HT-29 (cell line): ENCODE data around the gene MST1. TPM values are rescaled to one million over a fixed set of nuclear protein-coding genes. Genes with fewer than 3 reads are reported as not detected.

Experiments used
- DNase-seq: peaks from one replicate; pipeline ENCODE4 v3.0.0-alpha.2; 2015; ENCODE audit warnings: low spot score
- total RNA-seq: library from RNA; depleted of rRNA; stranded (reverse); fragments of >200 nt; shearing (Covaris generic); gene quantifications from 2 replicates; pipeline ENCODE4 v1.2.3, GENCODE V29; 2014

The MST1 gene
- total RNA-seq, 1 experiment from 2014 or later, result 2.2 TPM

DNA sequence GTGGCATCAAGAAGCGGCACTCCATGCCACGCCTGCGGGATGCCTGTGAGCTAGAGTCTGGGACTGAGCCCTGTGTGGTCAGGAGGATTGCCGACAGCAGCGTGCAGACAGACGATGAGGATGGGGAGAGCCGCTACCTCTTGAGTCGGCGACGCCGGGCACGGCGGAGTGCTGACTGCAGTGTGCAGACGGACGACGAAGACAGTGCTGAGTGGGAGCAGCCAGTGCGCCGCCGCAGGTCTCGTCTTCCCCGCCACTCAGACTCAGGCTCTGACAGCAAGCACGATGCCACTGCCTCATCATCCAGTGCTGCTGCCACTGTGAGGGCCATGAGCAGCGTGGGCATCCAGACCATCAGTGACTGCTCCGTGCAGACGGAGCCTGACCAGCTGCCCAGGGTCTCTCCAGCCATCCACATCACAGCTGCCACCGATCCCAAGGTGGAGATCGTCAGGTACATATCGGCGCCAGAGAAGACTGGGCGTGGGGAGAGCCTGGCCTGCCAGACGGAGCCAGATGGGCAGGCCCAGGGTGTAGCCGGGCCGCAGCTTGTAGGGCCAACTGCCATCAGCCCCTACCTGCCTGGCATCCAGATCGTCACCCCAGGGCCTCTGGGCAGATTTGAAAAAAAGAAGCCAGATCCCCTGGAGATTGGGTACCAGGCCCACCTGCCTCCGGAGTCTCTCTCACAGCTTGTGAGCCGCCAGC, 31.9 kb downstream of the MST1 start:
- no peak for DNase-seq

DNA sequence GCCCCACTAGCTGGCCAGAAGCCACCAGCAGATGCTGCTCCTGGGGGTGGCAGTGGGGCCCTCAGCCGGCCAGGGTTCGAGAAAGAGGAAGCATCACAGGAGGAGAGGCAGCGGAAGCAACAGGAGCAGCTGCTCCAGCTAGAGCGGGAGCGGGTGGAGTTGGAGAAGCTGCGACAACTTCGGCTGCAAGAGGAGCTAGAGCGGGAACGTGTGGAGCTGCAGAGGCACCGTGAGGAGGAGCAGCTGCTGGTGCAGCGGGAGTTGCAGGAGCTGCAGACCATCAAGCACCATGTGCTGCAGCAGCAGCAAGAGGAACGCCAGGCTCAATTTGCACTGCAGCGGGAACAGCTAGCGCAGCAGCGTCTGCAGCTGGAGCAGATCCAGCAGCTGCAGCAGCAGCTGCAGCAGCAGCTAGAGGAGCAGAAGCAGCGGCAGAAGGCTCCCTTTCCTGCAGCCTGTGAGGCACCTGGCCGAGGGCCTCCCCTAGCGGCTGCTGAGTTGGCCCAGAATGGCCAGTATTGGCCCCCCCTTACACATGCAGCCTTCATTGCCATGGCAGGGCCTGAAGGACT, 32.6 kb downstream of the MST1 start:
- peak; percentile 4 for DNase-seq

DNA sequence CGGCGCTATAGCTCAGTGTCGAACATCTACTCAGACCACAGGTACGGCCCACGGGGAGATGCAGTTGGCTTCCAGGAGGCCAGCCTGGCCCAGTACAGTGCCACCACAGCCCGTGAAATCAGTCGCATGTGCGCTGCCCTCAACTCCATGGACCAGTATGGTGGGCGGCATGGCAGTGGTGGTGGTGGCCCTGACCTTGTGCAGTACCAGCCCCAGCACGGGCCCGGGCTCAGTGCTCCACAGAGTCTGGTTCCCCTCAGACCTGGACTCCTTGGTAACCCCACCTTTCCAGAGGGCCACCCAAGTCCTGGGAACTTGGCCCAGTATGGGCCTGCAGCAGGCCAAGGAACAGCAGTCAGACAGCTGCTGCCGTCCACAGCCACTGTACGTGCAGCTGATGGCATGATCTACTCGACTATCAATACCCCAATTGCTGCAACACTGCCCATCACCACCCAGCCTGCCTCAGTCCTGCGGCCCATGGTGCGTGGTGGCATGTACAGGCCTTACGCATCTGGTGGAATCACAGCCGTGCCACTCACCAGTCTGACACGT, 33.5 kb downstream of the MST1 start:
- no peak for DNase-seq

DNA sequence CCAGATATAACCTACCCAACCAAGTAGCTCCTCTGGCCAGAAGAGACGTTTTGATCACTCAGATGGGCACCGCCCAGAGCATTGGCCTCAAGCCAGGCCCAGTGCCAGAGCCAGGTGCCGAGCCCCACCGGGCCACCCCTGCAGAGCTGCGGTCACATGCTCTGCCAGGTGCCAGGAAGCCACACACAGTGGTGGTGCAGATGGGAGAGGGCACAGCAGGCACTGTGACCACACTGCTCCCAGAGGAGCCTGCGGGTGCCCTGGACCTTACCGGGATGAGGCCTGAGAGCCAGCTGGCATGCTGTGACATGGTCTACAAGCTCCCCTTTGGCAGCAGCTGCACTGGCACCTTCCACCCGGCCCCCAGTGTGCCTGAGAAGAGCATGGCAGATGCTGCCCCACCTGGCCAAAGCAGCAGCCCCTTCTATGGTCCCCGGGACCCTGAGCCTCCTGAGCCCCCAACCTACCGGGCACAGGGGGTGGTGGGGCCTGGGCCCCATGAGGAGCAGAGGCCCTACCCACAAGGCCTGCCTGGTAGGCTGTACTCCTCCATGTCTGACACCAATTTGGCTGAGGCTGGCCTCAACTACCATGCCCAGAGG, 34.2 kb downstream of the MST1 start:
- DNase-seq, result no peak

DNA sequence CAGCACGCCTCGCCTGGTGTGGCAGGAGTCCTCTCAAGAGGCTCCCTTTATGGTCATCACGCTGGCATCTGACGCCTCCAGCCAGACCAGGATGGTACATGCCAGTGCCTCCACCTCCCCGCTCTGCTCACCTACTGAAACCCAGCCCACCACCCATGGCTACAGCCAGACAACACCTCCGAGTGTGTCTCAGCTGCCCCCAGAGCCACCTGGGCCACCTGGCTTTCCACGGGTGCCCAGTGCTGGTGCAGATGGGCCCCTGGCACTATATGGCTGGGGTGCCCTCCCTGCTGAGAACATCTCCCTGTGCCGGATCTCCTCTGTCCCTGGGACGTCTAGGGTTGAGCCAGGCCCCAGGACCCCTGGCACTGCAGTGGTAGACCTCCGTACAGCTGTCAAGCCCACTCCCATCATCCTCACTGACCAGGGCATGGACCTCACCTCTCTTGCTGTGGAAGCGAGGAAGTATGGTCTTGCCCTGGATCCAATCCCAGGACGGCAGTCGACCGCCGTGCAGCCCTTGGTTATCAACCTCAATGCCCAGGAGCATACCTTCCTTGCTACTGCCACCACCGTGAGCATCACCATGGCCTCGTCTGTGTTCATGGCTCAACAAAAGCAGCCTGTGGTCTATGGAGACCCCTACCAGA, 35.0 kb downstream of the MST1 start:
- no peak for DNase-seq

DNA sequence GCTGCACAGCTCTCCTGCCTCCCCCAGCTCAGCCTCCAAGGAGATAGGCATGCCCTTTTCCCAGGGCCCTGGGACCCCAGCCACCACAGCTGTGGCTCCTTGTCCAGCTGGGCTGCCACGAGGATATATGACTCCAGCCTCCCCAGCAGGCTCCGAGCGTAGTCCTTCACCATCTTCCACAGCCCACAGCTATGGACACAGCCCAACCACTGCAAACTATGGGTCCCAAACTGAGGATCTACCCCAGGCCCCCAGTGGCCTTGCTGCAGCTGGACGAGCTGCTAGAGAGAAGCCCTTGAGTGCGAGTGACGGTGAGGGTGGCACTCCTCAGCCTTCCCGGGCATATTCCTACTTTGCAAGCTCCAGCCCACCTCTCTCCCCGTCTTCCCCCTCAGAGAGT, 35.7 kb downstream of the MST1 start:
- no peak for DNase-seq

DNA sequence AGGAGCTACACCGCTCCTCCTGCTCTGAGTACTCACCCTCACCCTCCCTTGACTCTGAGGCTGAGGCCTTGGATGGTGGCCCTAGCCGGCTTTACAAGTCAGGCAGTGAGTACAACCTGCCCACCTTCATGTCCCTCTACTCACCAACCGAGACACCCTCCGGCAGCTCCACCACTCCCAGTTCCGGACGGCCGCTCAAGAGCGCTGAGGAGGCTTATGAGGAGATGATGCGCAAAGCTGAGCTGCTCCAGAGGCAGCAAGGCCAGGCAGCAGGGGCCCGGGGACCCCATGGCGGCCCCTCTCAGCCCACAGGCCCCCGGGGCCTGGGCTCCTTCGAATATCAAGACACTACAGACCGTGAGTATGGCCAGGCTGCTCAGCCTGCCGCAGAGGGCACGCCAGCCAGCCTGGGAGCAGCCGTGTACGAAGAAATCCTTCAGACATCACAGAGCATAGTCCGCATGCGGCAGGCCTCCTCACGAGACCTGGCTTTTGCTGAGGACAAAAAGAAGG, 36.3 kb downstream of the MST1 start:
- DNase-seq, result no peak

DNA sequence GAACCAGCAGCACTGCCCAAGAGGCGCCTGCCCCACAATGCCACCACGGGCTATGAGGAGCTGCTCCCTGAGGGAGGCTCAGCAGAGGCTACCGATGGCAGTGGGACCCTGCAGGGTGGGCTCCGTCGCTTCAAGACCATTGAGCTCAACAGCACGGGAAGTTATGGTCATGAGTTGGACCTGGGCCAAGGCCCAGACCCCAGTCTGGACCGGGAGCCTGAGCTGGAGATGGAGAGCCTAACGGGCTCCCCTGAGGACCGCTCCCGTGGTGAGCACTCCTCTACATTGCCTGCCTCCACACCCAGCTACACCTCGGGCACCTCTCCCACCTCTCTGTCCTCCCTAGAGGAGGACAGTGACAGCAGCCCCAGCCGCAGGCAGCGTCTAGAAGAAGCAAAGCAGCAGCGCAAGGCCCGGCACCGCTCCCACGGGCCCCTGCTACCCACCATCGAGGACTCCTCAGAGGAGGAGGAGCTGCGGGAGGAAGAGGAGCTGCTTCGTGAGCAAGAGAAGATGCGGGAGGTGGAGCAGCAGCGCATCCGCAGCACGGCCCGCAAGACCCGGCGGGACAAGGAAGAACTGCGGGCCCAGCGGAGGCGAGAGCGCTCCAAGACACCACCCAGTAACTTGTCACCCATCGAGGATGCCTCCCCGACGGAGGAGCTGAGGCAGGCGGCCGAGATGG, 36.9 kb downstream of the MST1 start:
- no peak for DNase-seq

DNA sequence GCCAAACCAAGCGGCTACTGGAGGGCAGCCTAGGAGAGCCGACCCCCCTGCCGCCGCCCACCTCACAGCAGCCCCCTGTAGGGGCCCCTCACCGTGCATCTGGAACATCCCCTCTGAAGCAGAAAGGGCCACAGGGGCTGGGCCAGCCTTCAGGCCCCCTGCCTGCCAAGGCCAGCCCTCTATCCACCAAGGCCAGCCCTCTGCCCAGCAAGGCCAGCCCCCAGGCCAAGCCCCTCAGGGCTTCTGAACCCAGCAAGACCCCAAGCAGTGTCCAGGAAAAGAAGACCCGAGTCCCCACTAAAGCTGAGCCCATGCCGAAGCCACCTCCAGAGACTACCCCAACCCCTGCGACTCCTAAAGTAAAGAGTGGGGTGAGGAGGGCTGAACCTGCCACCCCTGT, 38.6 kb downstream of the MST1 start:
- no peak for DNase-seq

DNA sequence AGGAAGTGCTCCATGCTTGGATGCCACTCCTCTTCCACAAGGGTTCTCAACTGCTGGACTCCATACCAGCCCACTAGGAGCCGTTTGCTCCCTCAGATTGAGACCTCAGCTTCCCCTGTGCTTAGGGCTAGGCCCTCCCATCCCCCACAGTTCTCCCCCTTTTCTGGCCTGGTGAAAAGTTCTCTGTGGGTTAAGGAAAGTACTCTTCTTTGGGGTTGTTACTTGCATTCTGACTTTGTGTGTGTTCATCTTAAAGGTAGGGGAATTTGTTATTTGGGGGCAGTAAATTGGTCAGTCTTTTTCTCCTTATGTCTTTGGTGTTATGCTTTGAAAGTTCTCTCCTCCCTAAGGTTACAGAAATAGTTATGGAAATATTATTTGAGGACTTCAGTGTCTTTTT, 39.1 kb downstream of the MST1 start:
- DNase-seq, result no peak

DNA sequence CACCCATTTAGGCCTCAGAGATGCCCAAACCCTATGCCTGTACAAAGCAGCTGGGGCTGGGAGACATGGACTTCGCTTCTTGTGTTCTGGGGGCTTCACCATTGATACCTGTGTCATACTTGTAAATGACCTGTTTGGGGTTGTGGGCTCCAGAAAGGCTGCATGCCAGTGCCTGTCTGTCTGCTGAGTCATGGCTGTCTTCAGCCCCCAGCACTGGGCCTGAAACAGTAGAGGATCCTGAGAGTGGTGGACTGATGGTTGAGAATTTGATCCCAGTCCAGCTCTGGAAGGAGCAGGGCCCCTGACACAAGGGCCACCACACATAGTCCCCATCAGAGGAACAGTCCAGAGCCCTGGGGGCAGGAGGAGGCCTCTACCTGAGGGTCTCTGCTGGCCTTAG, 39.7 kb downstream of the MST1 start:
- DNase-seq, result no peak

DNA sequence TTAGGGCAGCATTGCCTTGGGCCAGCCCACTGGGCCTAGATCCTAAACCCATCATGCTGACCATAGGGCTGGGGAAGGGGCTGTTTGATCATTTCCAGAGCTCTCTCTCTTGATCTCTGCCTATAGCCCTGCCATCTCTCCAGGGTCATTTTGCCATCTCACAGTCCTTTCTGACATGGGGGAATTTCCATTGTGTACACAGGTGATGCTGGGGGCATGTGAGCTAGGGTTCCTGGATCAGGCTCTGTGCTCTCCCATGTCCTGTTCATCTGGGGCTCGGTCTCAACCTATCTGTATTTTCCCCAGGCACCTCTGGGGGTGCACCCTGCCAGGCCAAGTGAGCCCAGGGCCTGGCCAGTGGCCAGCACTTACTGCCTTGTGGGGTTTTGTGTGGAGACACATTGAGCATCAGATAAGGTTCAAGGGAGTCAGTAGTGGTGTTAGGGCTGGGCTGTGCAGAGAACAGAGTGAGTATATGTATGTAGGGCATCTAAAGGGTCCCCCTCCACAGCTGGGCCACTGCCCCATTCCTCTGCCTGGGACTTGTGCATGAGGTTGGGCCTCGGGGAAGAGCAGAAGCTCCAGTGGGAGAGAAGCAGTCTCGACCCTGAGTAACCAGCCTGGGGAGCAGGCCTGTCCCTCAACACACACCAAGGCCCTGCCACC, 40.8 kb downstream of the MST1 start:
- no peak for DNase-seq

DNA sequence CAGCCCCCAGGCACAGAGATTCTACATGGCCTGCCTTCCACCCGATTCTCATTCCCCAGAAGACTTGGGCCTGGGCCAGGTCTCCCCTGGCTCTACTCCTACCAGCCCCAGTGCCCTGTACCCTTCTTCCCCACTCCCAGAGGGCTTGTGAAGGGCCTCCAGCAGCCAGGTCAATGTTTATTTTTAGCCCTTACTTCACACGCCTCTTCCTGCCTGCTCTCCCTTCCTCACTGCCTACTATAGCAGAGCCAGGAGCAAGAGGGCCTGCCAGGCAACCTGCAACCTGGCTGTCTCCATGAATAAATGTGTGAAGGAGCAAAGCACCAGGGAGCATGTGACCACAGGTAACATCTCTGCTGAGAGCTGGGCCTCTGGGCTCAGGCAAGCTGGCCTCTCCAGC, 41.5 kb downstream of the MST1 start:
- no peak for DNase-seq

DNA sequence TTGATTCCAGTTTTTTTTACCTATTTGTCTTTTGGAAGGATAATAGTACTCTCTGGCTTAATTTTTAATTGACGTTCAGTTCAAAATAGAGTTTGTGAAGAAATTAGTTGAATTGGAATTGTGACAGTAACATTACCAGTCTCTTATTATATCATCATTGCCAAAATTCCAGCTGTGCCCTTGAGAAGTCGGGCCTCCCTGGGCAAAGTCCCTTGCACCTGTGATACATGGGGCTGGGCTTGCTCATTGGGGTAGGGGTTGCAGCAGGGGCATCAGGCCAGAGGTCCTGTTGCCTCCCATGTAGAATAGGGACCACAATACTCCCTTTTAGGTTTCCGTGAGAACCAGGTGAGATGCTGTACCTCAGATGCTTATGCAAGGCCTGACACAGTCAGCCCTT, 43.0 kb downstream of the MST1 start:
- no peak for DNase-seq

DNA sequence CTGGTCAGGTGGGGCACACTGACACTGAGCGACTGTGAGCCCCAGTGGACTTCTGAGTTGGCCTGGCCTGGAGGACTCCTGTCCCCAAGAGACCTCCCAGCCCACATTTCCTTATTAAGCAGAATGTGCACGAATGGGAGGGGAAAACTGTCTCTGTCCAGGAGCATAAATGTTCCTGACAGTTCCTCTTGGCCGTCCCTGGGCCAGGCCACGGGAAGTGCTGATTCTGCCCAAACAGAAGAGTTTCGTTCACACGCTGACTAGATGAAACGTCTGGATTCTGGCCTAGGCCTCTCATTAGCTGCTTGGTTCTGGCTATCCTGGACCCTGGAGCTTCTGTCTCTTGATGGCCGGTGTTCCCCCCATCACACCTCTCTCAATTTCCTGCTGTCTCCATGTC, 44.6 kb downstream of the MST1 start:
- DNase-seq, result no peak

DNA sequence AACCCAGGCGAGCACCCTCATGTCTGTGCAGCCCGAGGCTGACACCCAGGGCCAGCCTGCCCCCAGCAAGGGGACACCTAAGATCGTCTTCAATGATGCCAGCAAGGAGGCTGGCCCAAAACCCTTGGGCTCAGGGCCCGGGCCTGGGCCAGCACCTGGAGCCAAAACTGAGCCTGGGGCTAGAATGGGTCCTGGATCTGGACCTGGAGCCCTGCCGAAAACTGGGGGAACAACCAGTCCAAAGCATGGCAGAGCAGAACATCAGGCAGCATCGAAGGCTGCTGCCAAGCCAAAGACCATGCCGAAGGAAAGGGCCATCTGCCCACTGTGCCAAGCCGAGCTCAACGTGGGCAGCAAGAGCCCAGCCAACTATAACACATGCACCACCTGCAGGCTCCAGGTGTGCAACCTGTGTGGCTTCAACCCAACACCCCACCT, 46.5 kb downstream of the MST1 start:
- no peak for DNase-seq

DNA sequence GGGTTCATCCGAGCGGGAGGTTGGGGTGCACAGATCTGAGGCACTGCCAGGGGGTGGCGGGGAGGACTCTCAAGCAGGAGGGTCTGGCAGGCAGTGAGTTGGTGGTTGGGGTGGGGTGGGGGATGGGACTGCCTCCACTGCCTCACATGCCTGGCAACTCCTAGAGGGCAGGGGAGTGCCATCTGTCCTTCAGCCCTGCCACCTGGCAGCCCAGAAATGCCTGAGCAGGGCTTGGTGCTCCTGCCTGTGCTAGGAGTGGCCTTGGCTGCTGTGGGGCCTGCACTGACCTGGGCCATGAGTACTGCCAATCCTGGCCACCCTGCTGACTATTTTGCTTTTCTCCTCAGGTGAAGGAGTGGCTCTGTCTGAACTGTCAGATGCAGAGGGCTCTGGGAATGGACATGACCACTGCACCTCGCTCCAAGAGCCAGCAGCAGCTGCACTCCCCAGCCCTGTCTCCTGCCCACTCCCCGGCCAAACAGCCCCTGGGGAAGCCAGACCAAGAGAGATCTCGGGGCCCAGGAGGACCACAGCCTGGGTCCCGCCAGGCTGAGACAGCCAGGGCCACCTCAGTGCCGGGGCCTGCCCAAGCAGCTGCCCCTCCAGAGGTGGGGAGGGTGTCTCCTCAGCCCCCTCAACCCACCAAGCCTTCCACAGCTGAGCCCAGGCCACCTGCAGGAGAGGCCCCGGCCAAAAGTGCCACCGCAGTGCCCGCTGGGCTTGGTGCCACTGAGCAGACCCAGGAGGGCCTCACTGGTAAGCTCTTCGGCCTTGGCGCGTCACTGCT, 47.2 kb downstream of the MST1 start:
- DNase-seq, result no peak

DNA sequence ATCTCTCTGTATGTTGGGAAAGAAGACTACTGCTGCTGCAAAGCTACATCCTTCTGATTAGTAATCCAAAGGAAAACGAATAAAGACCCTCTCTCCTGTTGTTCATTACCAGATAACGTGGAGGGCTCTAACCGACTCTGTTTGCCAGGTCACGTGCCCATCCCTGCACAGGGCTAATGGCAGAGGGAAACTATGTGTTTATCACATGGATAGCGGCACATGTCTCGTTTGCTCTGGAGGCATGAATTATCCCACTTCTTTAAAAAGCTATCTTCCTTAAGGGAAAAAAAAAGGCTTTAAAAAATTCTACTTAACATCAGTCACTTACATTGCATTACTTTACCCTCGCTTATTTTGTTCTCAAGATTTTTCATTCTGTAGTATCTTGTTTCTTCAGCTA, 48.0 kb downstream of the MST1 start:
- DNase-seq, result no peak

DNA sequence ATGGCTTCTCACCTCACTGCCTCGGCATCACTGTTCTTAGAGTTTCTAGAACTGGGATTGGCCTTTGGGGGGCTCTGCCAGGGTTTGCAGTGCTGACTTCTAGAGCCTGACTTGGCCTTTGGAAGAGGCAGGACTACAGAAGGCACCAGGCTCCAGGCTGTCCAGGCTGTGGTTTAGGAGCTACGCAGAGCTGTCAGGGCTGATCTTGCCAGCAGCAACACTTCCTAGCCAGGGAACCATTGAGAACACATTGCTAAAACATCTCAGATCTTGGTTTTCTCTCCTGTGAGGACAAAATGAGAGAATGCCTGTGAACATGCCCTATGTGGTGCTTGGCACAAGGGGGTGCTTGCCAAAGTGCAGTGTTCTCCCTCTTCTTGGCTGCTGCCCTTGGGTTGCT, 49.7 kb downstream of the MST1 start:
- no peak for DNase-seq

DNA sequence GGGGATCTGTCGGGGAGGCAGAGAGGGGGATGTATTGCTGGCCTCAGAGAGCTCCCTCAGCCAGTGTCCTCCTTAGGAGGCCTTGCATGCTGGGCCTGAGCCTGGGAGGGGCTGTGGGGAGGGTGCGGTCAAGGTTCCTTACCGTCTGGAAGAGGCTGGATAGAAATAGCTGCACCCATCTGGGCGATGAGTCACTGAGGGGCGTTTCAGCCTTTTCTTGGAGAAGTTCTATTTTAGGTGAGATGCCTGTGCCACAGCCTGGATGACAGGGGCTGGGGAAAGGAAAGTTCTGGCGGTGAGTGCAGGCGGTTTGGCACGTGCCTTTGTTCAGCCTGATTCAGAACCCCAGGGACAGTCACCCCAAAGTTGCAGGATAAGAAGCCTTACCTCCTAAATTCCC, 50.8 kb downstream of the MST1 start:
- DNase-seq, result no peak
